CD4-positive, CD25-positive, alpha-beta regulatory T cell (primary cell): ENCODE measurements around the gene ASIC3. TPM values are rescaled to one million over a fixed set of nuclear protein-coding genes. Genes with fewer than 3 reads are reported as not detected.

ENCODE experiments used
- ATAC-seq, 2 donors: fragments of 150-1000 bp; cut with Tn5 transposase; one replicate each; pipeline ENCODE4 v1.10.0; 2021; ENCODE audit warnings: low read depth in 2 of 2, moderate number of reproducible peaks in 2 of 2, moderate library complexity in 1 of 2
- DNase-seq, 3 donors: peaks; one replicate each; pipeline versions ENCODE4 v3.0.0 to v3.0.0-alpha.2; 2012 to 2022; ENCODE audit warnings: mixed read lengths in 1 of 3
- H3K27ac ChIP-seq: one replicate; pipeline ENCODE4 v1.7.0; 2013; ENCODE audit warnings: mild to moderate bottlenecking, low read length; ENCODE audit not compliant: insufficient read depth, poor library complexity, severe bottlenecking
- H3K27me3 ChIP-seq: one replicate; pipeline ENCODE4 v1.7.0; 2013; ENCODE audit warnings: low read length; ENCODE audit not compliant: control insufficient read depth, insufficient read depth
- H3K36me3 ChIP-seq: one replicate; pipeline ENCODE4 v1.7.0; 2013; ENCODE audit warnings: mild to moderate bottlenecking, low read length, moderate library complexity; ENCODE audit not compliant: control insufficient read depth, insufficient read depth
- H3K4me1 ChIP-seq: 2 replicates; pipeline ENCODE4 v1.7.0; 2013; ENCODE audit warnings: mild to moderate bottlenecking, low read length; ENCODE audit not compliant: insufficient read depth, control insufficient read depth, poor library complexity, severe bottlenecking
- H3K4me3 ChIP-seq: one replicate; pipeline ENCODE4 v1.7.0; 2013; ENCODE audit warnings: low read depth, mild to moderate bottlenecking, low read length, moderate library complexity
- H3K9me3 ChIP-seq, 2 experiments: 1 replicate in 1 of 2; 2 replicates in 1 of 2; pipeline ENCODE4 v1.7.0; 2013; ENCODE audit warnings: low read length in 2 of 2, mild to moderate bottlenecking in 1 of 2, moderate library complexity in 1 of 2; ENCODE audit not compliant: control insufficient read depth in 2 of 2
- H3K27ac Mint-ChIP-seq, 3 donors: one replicate each; pipeline ENCODE4 v1.8.0; 2020 to 2022; ENCODE audit warnings: mild to moderate bottlenecking in 3 of 3, mixed read lengths in 3 of 3, moderate library complexity in 2 of 3
- H3K27me3 Mint-ChIP-seq: one replicate; pipeline ENCODE4 v1.8.0; 2022; ENCODE audit warnings: mild to moderate bottlenecking, mixed read lengths
- H3K36me3 Mint-ChIP-seq: one replicate; pipeline ENCODE4 v1.8.0; 2020; ENCODE audit warnings: mixed read lengths
- H3K4me1 Mint-ChIP-seq, 4 donors: one replicate each; pipeline ENCODE4 v1.8.0; 2020 to 2022; ENCODE audit warnings: mixed read lengths in 4 of 4, mild to moderate bottlenecking in 1 of 4
- H3K4me3 Mint-ChIP-seq, 4 donors: one replicate each; pipeline ENCODE4 v1.8.0; 2020 to 2022; ENCODE audit warnings: mild to moderate bottlenecking in 4 of 4, mixed read lengths in 4 of 4, moderate library complexity in 3 of 4
- H3K9me3 Mint-ChIP-seq, 7 donors: one replicate each; pipeline ENCODE4 v1.8.0; 2020 to 2022; ENCODE audit warnings: mixed read lengths in 7 of 7, mild to moderate bottlenecking in 3 of 7, moderate library complexity in 2 of 7
- polyA plus RNA-seq, 4 donors: library from polyadenylated mRNA; unstranded; fragments of 300-500 nt; fragmentation: Illumina TruSeq; gene quantifications; one replicate each; pipeline ENCODE4 v1.2.3, GENCODE V29; 2021
- total RNA-seq: library from RNA; stranded (reverse); gene quantifications from one replicate; pipeline ENCODE4 v1.2.3, GENCODE V29; 2022

ASIC3 gene
- total and polyA plus RNA-seq, 5 donors from 2014 or later, result 5.9 TPM; not detected in 4

DNA sequence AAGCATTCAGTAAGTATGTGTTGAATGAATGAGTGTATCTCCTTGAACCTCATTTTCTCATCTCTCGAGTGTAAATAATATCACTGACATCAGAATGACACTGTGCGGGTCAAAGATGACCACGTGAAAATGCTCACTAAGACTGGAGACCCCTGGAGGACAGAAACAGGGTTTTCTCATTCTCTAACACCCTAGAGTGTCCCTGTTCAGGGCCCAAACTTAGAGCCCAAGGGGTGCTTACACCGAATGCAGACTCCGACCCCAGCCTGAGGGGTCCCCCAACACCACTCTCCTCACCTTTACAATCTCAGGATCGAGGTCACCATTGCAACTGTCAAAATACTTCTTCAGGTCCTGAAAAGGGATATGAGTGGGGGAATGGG lies 7.9 kb downstream of the ASIC3 start:
- H3K9me3 Mint-ChIP-seq, result peaks cover 0 to 1% (median 0%) of the 10 kb centered on the region in 7 donors
- peaks cover 12% of the 10 kb centered on the region for H3K36me3 Mint-ChIP-seq
- Histone ChIP-seq H3K36me3 (no peaks in the 10 kb centered on the region), H3K4me3 (no peak overlapping the region), H3K9me3 (no peaks in the 10 kb centered on the region), H3K4me1 (peaks cover 44% of the 10 kb centered on the region), H3K27ac (no peak overlapping the region), H3K27me3 (no peaks in the 10 kb centered on the region)
- peak overlapping the region; percentile 55 to 97 (median 91) for H3K4me3 Mint-ChIP-seq
- ATAC-seq (no peak), DNase-seq (no peak)
- peaks cover 0 to 57% (median 12%) of the 10 kb centered on the region in 4 donors for H3K4me1 Mint-ChIP-seq
- no peak overlapping the region for H3K27ac Mint-ChIP-seq
- H3K27me3 Mint-ChIP-seq, result no peaks in the 10 kb centered on the region

DNA sequence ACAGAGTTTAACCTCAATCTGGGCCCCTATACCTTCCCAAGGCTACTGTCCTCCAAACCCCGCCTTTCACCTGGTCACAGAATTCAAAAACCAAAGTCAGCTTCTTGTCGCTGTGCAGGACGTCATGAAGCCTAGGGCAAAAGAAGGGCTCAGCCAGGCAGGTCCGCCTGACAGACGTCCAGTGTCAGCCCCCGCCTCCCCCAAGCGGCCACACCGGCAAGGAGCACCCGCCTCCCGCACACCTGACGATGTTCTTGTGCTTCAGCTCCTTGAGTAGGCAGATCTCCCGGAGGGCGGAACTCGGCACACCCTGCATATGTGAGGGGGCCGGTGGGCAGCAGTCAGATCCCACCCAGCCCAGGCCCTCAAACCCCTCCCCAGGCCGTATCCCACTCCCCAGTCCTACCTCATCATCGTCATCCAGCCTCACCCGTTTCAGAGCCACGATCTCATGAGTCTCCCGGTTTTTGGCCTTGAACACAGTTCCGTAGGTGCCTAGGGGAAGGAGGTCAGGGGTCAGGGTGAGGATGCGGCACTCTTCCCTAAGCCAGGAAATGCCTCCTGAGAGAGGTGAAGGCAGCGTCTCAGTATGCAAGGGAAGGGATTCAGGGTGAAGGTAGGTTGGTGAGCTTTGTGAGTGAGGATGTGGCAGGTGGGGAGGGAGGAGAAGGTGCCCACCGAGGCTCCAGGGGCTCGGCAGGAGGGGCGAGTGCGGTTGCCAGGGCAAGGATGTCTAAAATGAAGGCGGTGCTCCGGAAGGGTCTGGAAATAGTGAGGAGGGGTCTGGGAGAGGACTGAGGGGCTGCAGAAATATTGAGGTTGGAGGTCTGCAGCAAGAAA lies 8.6 kb downstream of the ASIC3 start:
- Mint-ChIP-seq H3K4me1 (peaks cover 0 to 63% (median 15%) of the 10 kb centered on the region in 4 donors), H3K27me3 (no peaks in the 10 kb centered on the region), H3K36me3 (peaks cover 12% of the 10 kb centered on the region), H3K4me3 (peak overlapping the region; percentile 89 to 97 (median 95)), H3K9me3 (peaks cover 0 to 1% (median 0%) of the 10 kb centered on the region in 7 donors), H3K27ac (peak overlapping the region in 1 of 3 donors; percentile 36)
- ATAC-seq (no peak), DNase-seq (no peak)
- Histone ChIP-seq H3K4me3 (peak overlapping the region; percentile 92), H3K9me3 (no peaks in the 10 kb centered on the region), H3K27me3 (no peaks in the 10 kb centered on the region), H3K36me3 (no peaks in the 10 kb centered on the region), H3K4me1 (peaks cover 46% of the 10 kb centered on the region), H3K27ac (no peak overlapping the region)

DNA sequence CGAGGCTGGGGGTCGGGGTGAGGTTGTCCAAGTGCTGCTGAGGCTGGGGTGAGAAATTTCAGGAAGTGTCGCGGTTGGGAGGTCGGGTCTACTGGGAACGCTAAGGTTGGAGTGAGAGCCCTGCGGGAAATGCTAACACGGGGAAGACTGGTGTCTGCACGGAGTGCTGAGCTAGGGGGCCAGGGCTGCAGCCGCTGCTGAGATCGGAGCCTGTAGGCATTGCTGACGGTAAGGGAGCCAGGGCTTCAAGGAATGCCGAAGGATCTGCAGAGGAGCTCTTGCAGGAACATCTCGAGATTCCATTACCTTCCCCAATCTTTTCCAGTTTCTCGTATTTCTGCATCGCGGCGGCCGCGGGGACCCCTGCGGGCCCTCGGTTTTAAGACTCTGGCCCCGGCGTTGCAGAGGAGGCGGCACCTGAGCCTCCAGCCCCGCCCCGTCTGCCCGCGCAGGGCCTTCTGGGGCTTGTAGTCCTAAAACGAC lies 9.2 kb downstream of the ASIC3 start, which contains the start of gene CDK5:
TSS of gene CDK5 (minus strand) at position 392 of the 483 bp plus-strand sequence. CDS start at position 343, 49 bp downstream.
- peaks cover 0 to 63% (median 15%) of the 10 kb centered on the region in 4 donors for H3K4me1 Mint-ChIP-seq

GRCh38 chr7:151057989-151058780 lies 9.9 kb downstream of the ASIC3 start:
- Histone ChIP-seq H3K27me3 (no peaks in the 10 kb centered on the region), H3K4me3 (peak overlapping the region; percentile 86), H3K9me3 (no peaks in the 10 kb centered on the region), H3K27ac (peak overlapping the region; percentile 88), H3K4me1 (peaks cover 42% of the 10 kb centered on the region), H3K36me3 (no peaks in the 10 kb centered on the region)
- Mint-ChIP-seq H3K4me1 (peaks cover 0 to 56% (median 13%) of the 10 kb centered on the region in 4 donors), H3K27me3 (no peaks in the 10 kb centered on the region), H3K36me3 (peaks cover 6% of the 10 kb centered on the region), H3K27ac (peak overlapping the region; percentile 93 to 97 (median 96)), H3K4me3 (peak overlapping the region; percentile 89 to 97 (median 95)), H3K9me3 (peaks cover 0 to 1% (median 0%) of the 10 kb centered on the region in 7 donors)
- ATAC-seq (peak; percentile 96 to 97), DNase-seq (peak; percentile 97 to 100 (median 98))

More for the DNA sequence above, 9.2 kb downstream of the ASIC3 start, which contains the start of gene CDK5:
- H3K4me3 ChIP-seq, result peak within 1 kb of the TSS; percentile 92
- H3K27ac ChIP-seq, result peak within 1 kb of the TSS; percentile 88
- no peaks in the 10 kb centered on the region for H3K36me3 ChIP-seq
- peak within 1 kb of the TSS; percentile 93 to 97 (median 96) for H3K27ac Mint-ChIP-seq
- H3K9me3 ChIP-seq, result no peaks in the 10 kb centered on the region
- H3K27me3 Mint-ChIP-seq, result no peaks in the 10 kb centered on the region
- peaks cover 46% of the 10 kb centered on the region for H3K4me1 ChIP-seq
- peaks cover 0 to 1% (median 0%) of the 10 kb centered on the region in 7 donors for H3K9me3 Mint-ChIP-seq
- peaks cover 10% of the 10 kb centered on the region for H3K36me3 Mint-ChIP-seq
- H3K4me3 Mint-ChIP-seq, result peak within 1 kb of the TSS; percentile 89 to 97 (median 95)
- no peaks in the 10 kb centered on the region for H3K27me3 ChIP-seq
- no peak for ATAC-seq
- DNase-seq, result no peak

GRCh38 chr7:151058781-151059366 lies 10.5 kb downstream of the ASIC3 start:
- no peak for ATAC-seq
- no peaks in the 10 kb centered on the region for H3K27me3 Mint-ChIP-seq

GRCh38 chr7:151059367-151060112 lies 11.2 kb downstream of the ASIC3 start, which contains the start of gene SLC4A2:
Gene SLC4A2 (plus strand): TSS chr7:151059589. CDS start chr7:151061988, 2,399 bp downstream.
- ATAC-seq (peak in 1 of 2 donors; percentile 13), DNase-seq (peak; percentile 65 to 73 (median 65))
- H3K4me1 Mint-ChIP-seq, result peaks cover 0 to 52% (median 13%) of the 10 kb centered on the region in 4 donors
- Histone ChIP-seq H3K4me1 (peaks cover 41% of the 10 kb centered on the region), H3K36me3 (no peaks in the 10 kb centered on the region), H3K9me3 (no peaks in the 10 kb centered on the region), H3K27ac (peak within 1 kb of the TSS; percentile 88), H3K4me3 (peak within 1 kb of the TSS; percentile 86), H3K27me3 (no peaks in the 10 kb centered on the region)
- H3K27me3 Mint-ChIP-seq, result no peaks in the 10 kb centered on the region
- H3K27ac Mint-ChIP-seq, result peak within 1 kb of the TSS; percentile 93 to 97 (median 96)
- peak within 1 kb of the TSS; percentile 89 to 97 (median 95) for H3K4me3 Mint-ChIP-seq
- peaks cover 3% of the 10 kb centered on the region for H3K36me3 Mint-ChIP-seq
- H3K9me3 Mint-ChIP-seq, result peaks cover 0 to 1% (median 0%) of the 10 kb centered on the region in 7 donors

More at GRCh38 chr7:151058781-151059366, 10.5 kb downstream of the ASIC3 start:
- Mint-ChIP-seq H3K4me3 (peak overlapping the region; percentile 89 to 97 (median 95)), H3K27ac (peak overlapping the region; percentile 93 to 97 (median 96)), H3K36me3 (peaks cover 6% of the 10 kb centered on the region), H3K4me1 (peaks cover 0 to 52% (median 13%) of the 10 kb centered on the region in 4 donors), H3K9me3 (peaks cover 0 to 1% (median 0%) of the 10 kb centered on the region in 7 donors)
- Histone ChIP-seq H3K27me3 (no peaks in the 10 kb centered on the region), H3K36me3 (no peaks in the 10 kb centered on the region), H3K4me3 (peak overlapping the region; percentile 86), H3K4me1 (peaks cover 41% of the 10 kb centered on the region), H3K9me3 (no peaks in the 10 kb centered on the region), H3K27ac (peak overlapping the region; percentile 88)
- DNase-seq, result peak in 2 of 3 donors; percentile 26 to 43
